ENCODE results near the gene SPIRE2.

The SPIRE2 gene

DNA sequence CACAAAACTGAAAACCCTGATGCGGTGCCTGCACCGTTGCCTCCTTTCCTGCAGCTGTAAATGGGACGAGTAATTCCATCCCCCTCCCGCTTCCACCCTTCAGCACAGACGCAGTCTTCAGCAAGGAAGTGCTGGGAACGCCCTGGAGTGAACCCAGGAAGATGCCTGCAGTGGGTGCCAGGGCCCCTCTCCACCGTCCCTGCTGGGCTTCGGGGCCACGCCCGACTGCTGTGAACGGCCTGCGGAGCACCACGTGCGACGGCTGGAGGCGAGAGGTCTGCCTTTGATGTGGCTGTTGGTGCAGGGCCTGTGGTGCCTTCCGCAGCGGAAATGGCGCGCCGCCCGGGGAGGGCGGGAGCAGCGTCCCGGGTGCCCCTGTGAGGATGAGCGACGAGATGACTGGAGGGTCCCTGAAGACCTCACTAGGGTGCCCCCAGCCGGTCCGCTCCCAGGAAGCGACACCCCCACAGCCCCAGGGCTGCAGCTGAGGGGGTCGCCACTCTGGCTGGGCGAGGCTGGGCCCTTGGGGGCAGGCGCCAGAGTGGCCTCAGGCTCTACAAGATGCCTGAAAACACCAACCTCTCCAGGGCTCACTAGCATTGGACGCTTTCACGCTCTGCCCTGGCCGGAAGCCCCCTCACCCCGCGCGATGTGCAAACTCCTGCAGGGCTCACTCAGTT is 89.6 kb downstream of the SPIRE2 start:
- H3K4me3 ChIP-seq (ENCODE audit: low read depth, low read length), result peak overlapping the region; percentile 32
- in situ Hi-C loops (cut with HindIII; ENCODE audit: low sequenced_read_pairs), result no loop called here
- no peak for DNase-seq (ENCODE audit: low read depth)
- no peak for TF ChIP-seq CTCF (IDR thresholded peaks at IDR 0.05; ENCODE audit: low read depth, low read length, missing control alignments)

DNA sequence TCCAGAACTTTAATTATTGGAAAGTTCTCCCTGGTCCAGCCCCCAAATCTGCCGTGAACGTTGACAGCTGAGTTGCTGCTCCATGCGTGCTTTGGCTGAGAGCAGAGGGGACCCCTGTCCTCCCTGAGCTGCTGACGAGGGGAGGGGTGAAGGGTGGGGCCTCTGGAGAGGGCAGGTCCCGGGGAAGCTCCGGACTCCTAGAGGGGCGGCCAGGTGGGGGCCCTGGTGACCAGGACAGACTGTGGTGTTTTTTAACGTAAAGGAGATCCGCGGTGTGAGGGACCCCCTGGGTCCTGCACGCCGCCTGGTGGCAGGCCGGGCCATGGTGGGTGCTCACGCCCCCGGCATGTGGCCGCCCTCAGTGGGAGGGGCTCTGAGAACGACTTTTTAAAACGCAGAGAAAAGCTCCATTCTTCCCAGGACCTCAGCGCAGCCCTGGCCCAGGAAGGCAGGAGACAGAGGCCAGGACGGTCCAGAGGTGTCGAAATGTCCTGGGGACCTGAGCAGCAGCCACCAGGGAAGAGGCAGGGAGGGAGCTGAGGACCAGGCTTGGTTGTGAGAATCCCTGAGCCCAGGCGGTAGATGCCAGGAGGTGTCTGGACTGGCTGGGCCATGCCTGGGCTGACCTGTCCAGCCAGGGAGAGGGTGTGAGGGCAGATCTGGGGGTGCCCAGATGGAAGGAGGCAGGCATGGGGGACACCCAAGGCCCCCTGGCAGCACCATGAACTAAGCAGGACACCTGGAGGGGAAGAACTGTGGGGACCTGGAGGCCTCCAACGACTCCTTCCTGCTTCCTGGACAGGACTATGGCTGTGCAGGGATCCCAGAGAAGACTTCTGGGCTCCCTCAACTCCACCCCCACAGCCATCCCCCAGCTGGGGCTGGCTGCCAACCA is 90.4 kb downstream of the SPIRE2 start, which contains the start of gene MC1R:
TSS of gene MC1R (plus strand) at position 410 of the 895 bp plus-strand sequence. CDS start at position 807, 397 bp downstream.
- in situ Hi-C loops (cut with HindIII; ENCODE audit: low sequenced_read_pairs), result no loop called here
- DNase-seq (ENCODE audit: low read depth), result no peak
- peak; percentile 55 for TF ChIP-seq CTCF (IDR thresholded peaks at IDR 0.05; ENCODE audit: low read depth, low read length, missing control alignments)
- peak within 1 kb of the TSS; percentile 32 for H3K4me3 ChIP-seq (ENCODE audit: low read depth, low read length)

DNA sequence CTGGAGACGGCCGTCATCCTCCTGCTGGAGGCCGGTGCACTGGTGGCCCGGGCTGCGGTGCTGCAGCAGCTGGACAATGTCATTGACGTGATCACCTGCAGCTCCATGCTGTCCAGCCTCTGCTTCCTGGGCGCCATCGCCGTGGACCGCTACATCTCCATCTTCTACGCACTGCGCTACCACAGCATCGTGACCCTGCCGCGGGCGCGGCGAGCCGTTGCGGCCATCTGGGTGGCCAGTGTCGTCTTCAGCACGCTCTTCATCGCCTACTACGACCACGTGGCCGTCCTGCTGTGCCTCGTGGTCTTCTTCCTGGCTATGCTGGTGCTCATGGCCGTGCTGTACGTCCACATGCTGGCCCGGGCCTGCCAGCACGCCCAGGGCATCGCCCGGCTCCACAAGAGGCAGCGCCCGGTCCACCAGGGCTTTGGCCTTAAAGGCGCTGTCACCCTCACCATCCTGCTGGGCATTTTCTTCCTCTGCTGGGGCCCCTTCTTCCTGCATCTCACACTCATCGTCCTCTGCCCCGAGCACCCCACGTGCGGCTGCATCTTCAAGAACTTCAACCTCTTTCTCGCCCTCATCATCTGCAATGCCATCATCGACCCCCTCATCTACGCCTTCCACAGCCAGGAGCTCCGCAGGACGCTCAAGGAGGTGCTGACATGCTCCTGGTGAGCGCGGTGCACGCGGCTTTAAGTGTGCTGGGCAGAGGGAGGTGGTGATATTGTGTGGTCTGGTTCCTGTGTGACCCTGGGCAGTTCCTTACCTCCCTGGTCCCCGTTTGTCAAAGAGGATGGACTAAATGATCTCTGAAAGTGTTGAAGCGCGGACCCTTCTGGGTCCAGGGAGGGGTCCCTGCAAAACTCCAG is 91.5 kb downstream of the SPIRE2 start:
- in situ Hi-C loops (cut with HindIII; ENCODE audit: low sequenced_read_pairs), result no loop called here
- TF ChIP-seq CTCF (IDR thresholded peaks at IDR 0.05; ENCODE audit: low read depth, low read length, missing control alignments), result no peak
- no peak for DNase-seq (ENCODE audit: low read depth)
- no peak overlapping the region for H3K4me3 ChIP-seq (ENCODE audit: low read depth, low read length)

DNA sequence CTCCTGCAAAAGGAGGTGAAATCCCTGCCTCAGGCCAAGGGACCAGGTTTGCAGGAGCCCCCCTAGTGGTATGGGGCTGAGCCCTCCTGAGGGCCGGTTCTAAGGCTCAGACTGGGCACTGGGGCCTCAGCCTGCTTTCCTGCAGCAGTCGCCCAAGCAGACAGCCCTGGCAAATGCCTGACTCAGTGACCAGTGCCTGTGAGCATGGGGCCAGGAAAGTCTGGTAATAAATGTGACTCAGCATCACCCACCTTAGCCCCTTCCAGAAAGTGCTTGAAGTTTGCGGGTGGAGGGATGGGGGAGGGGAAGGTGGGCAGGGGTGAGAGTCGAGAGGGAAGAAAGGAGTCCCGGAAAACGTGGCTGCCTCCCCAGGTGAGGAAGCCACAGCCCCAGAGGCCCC is 92.4 kb downstream of the SPIRE2 start:
- in situ Hi-C loops (cut with HindIII; ENCODE audit: low sequenced_read_pairs), result no loop called here
- H3K4me3 ChIP-seq (ENCODE audit: low read depth, low read length), result no peak overlapping the region
- no peak for DNase-seq (ENCODE audit: low read depth)
- no peak for TF ChIP-seq CTCF (IDR thresholded peaks at IDR 0.05; ENCODE audit: low read depth, low read length, missing control alignments)

Measured in astrocyte of the cerebellum (primary cell).